HUES6 (cell line): Measurements from ENCODE around the gene MTHFSD.
"Not testable (repeated sequence)": the region's sequence is repeated elsewhere in the genome, so short reads cannot be mapped to it uniquely, and the experiment has no call there.

Source experiments
- H3K27ac ChIP-seq: 2 replicates; pipeline ENCODE4 v1.7.0; 2013; ENCODE audit warnings: low read depth, mild to moderate bottlenecking, low read length, inconsistent platforms
- H3K27me3 ChIP-seq: 2 replicates; pipeline ENCODE4 v1.6.1; 2013; ENCODE audit warnings: low read length; ENCODE audit not compliant: control insufficient read depth, insufficient read depth
- H3K36me3 ChIP-seq: 2 replicates; pipeline ENCODE4 v1.6.1; 2013; ENCODE audit warnings: low read length; ENCODE audit not compliant: control insufficient read depth, insufficient read depth
- H3K4me1 ChIP-seq: 2 replicates; pipeline ENCODE4 v1.6.1; 2013; ENCODE audit warnings: low read length; ENCODE audit not compliant: control insufficient read depth, insufficient read depth
- H3K4me3 ChIP-seq: 2 replicates; pipeline ENCODE4 v1.5.1; 2013; ENCODE audit warnings: low read depth, low read length
- H3K9ac ChIP-seq: one replicate; pipeline ENCODE4 v1.6.1; 2013; ENCODE audit warnings: mild to moderate bottlenecking, low read length
- H3K9me3 ChIP-seq: 2 replicates; pipeline ENCODE4 v1.6.1; 2013; ENCODE audit warnings: low read depth, low read length; ENCODE audit not compliant: control insufficient read depth, insufficient read depth

Gene MTHFSD

GRCh38 chr16:86593913-86594620 lies 39.0 kb upstream of the MTHFSD start:
- peaks cover 33% of the 10 kb centered on the region for H3K27me3 ChIP-seq
- H3K9ac ChIP-seq = no peak overlapping the region
- H3K27ac ChIP-seq = no peak overlapping the region
- H3K4me3 ChIP-seq = no peak overlapping the region
- H3K9me3 ChIP-seq = no peaks in the 10 kb centered on the region
- no peaks in the 10 kb centered on the region for H3K4me1 ChIP-seq
- no peaks in the 10 kb centered on the region for H3K36me3 ChIP-seq

- Histone ChIP-seq H3K27ac (no peak overlapping the region), H3K27me3 (peaks cover 33% of the 10 kb centered on the region), H3K4me3 (no peak overlapping the region), H3K9me3 (no peaks in the 10 kb centered on the region), H3K36me3 (no peaks in the 10 kb centered on the region), H3K4me1 (no peaks in the 10 kb centered on the region), H3K9ac (no peak overlapping the region)
Observed at GRCh38 chr16:86591270-86591669, 36.2 kb upstream of the MTHFSD start.

- Histone ChIP-seq H3K27ac (no peak overlapping the region), H3K4me3 (no peak overlapping the region), H3K4me1 (no peaks in the 10 kb centered on the region), H3K27me3 (peaks cover 28% of the 10 kb centered on the region), H3K36me3 (no peaks in the 10 kb centered on the region), H3K9me3 (no peaks in the 10 kb centered on the region), H3K9ac (no peak overlapping the region)
Observed at GRCh38 chr16:86590501-86591144, 35.6 kb upstream of the MTHFSD start.

- not testable (repeated sequence) for H3K9me3 ChIP-seq, H3K4me3 ChIP-seq, H3K4me1 ChIP-seq, H3K27ac ChIP-seq, H3K36me3 ChIP-seq, H3K9ac ChIP-seq
- peaks cover 26% of the 10 kb centered on the region for H3K27me3 ChIP-seq
Observed at GRCh38 chr16:86587955-86588354, 32.9 kb upstream of the MTHFSD start.

- Histone ChIP-seq H3K9me3 (no peaks in the 10 kb centered on the region), H3K27ac (no peak overlapping the region), H3K4me1 (no peaks in the 10 kb centered on the region), H3K36me3 (no peaks in the 10 kb centered on the region), H3K27me3 (peaks cover 24% of the 10 kb centered on the region), H3K9ac (no peak overlapping the region), H3K4me3 (no peak overlapping the region)
Observed at GRCh38 chr16:86587487-86587886, 32.5 kb upstream of the MTHFSD start.

GRCh38 chr16:86585821-86586611 lies 31.0 kb upstream of the MTHFSD start:
- no peaks in the 10 kb centered on the region for H3K4me1 ChIP-seq
- peaks cover 34% of the 10 kb centered on the region for H3K27me3 ChIP-seq
- no peaks in the 10 kb centered on the region for H3K9me3 ChIP-seq
- no peak overlapping the region for H3K27ac ChIP-seq
- no peaks in the 10 kb centered on the region for H3K36me3 ChIP-seq
- H3K9ac ChIP-seq = no peak overlapping the region
- H3K4me3 ChIP-seq = no peak overlapping the region

- H3K9ac ChIP-seq = no peak overlapping the region
Observed at GRCh38 chr16:86584726-86585721, 30.0 kb upstream of the MTHFSD start.

DNA sequence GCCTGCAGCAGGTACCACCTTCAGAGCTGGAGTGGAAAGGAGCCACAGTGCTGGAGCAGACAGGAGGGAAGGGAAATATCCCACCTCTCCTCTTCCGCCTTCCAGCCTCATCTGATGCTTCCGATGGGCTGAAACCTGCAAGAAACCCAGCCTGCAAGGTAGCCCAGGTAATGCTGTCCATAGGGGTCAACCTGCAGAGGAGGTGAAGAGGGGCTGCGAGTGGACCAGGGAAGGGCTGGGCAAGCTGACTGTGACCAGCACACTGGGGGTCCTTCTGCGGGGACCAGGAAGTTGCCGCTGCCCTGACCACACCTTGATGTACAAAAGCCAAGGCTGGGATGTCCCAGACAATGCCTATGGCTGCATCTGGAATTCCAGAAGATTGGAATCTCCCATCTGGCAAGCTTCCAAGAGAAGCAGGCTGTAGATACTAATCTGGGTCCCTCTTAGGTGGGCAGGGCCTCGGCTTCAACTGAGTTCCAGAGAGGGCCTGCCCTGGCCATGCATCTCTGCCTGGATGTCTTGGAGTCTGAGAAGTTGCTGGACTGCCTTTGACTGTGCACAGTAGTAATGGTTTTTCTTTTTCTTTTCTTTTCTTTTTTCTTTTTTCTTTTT lies 29.1 kb upstream of the MTHFSD start:
- Histone ChIP-seq H3K9me3 (no peaks in the 10 kb centered on the region), H3K27ac (no peak overlapping the region), H3K9ac (no peak overlapping the region), H3K4me1 (no peaks in the 10 kb centered on the region), H3K27me3 (peaks cover 43% of the 10 kb centered on the region), H3K36me3 (no peaks in the 10 kb centered on the region), H3K4me3 (no peak overlapping the region)

More at GRCh38 chr16:86584726-86585721, 30.0 kb upstream of the MTHFSD start:
- Histone ChIP-seq H3K9me3 (no peaks in the 10 kb centered on the region), H3K4me1 (no peaks in the 10 kb centered on the region), H3K27ac (no peak overlapping the region), H3K4me3 (no peak overlapping the region), H3K27me3 (peaks cover 39% of the 10 kb centered on the region), H3K36me3 (no peaks in the 10 kb centered on the region)

DNA sequence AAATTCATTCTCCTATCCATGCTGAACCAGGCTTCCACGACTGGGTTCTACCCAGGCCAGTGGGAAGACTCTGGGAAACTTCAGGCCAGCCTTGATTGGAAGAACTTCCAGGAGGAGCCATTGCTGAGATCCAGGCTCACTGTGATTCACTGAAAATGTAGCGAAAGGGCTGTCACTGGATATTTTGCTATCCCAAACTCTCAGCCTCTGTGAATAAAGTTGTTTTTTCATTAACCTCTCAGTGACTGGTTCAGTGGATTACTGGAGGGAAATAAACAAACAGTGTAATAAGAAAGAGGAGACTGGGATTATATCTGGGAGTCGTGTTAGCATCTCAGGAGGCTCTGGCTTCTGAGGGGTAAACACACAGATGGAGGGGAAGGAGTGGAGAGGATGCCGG lies 26.4 kb upstream of the MTHFSD start:
- peaks cover 18% of the 10 kb centered on the region for H3K4me1 ChIP-seq

GRCh38 chr16:86580791-86581170 lies 25.7 kb upstream of the MTHFSD start:
- H3K9me3 ChIP-seq = no peaks in the 10 kb centered on the region
- H3K27me3 ChIP-seq = peaks cover 74% of the 10 kb centered on the region
- H3K9ac ChIP-seq = no peak overlapping the region

More for the DNA sequence above, 26.4 kb upstream of the MTHFSD start:
- Histone ChIP-seq H3K9me3 (no peaks in the 10 kb centered on the region), H3K27ac (no peak overlapping the region), H3K4me3 (no peak overlapping the region), H3K27me3 (peaks cover 70% of the 10 kb centered on the region), H3K36me3 (no peaks in the 10 kb centered on the region), H3K9ac (no peak overlapping the region)

More at GRCh38 chr16:86580791-86581170, 25.7 kb upstream of the MTHFSD start:
- H3K4me3 ChIP-seq = no peak overlapping the region
- no peak overlapping the region for H3K27ac ChIP-seq
- H3K36me3 ChIP-seq = no peaks in the 10 kb centered on the region
- H3K4me1 ChIP-seq = peaks cover 18% of the 10 kb centered on the region
